GM12878 (cell line): ENCODE data around the gene EYA2. TPM values are rescaled to one million over a fixed set of nuclear protein-coding genes. Genes with fewer than 3 reads are reported as not detected.

ENCODE experiments used
- ATAC-seq: fragments of 200-7000 bp; cut with Tn5 transposase; 3 replicates; pipeline ENCODE4 v1.9.1; 2020; ENCODE audit warnings: mild to moderate bottlenecking, moderate library complexity
- BruUV-seq: library from RNA; stranded (reverse); fragments of 400-500 nt; replicated peaks from 2 replicates; lab custom pipeline; 2021; lab: Mats Ljungman, UMichigan
- CTCF ChIA-PET: fragments of 300-600 bp; sonication (Branson Sonifier 250); formaldehyde crosslinking; extraction: SDS; loops from one replicate; lab custom pipeline; 2021; ENCODE audit warnings: inconsistent platforms; lab: Yijun Ruan, JAX
- POLR2A ChIA-PET: fragments of 350-600 bp; formaldehyde crosslinking; extraction: SDS; loops from one replicate; lab custom pipeline; 2021; ENCODE audit warnings: inconsistent platforms; lab: Charles Lee
- RAD21 ChIA-PET: fragments of 300-600 bp; sonication (Branson Sonifier 250); formaldehyde crosslinking; loops from one replicate; lab custom pipeline; 2023; ENCODE audit warnings: antibody characterized with exemption; ENCODE audit not compliant: unreplicated experiment; lab: Charles Lee
- SMC1A ChIA-PET: fragments of 300-600 bp; sonication (Branson Sonifier 250); formaldehyde crosslinking; loops from one replicate; lab custom pipeline; 2023; ENCODE audit not compliant: unreplicated experiment, uncharacterized antibody; lab: Charles Lee
- DNase-seq: peaks from one replicate; pipeline ENCODE4 v3.0.0-alpha.2; 2011; ENCODE audit warnings: low read depth, low spot score
- FAIRE-seq: peaks from 3 replicates; lab custom pipeline; 2011; peaks lifted over from hg19 to GRCh38; lab: Jason Lieb, UNC
- H2AFZ ChIP-seq: 2 replicates; pipeline ENCODE4 v1.6.0; 2011; ENCODE audit warnings: low read depth, low read length, control low read depth; ENCODE audit not compliant: control insufficient read depth
- H3K27ac ChIP-seq: 2 replicates; pipeline ENCODE4 v1.5.1; 2011; ENCODE audit warnings: control low read depth; ENCODE audit not compliant: control insufficient read depth, insufficient read depth
- H3K27me3 ChIP-seq, 2 experiments: replicated peaks in 1 of 2; 2 replicates each; pipeline versions ENCODE4 v1.6.0 to v1.6.1; 2011; ENCODE audit warnings: low read length in 1 of 2; ENCODE audit not compliant: control insufficient read depth in 2 of 2, insufficient read depth in 2 of 2
- H3K36me3 ChIP-seq, 2 experiments: 2 replicates each; pipeline ENCODE4 v1.5.1; 2011; ENCODE audit warnings: low read length in 1 of 2; ENCODE audit not compliant: control insufficient read depth in 2 of 2, insufficient read depth in 2 of 2
- H3K4me1 ChIP-seq: 2 replicates; pipeline ENCODE4 v1.6.1; 2011; ENCODE audit warnings: mild to moderate bottlenecking, low read length, moderate library complexity, mixed read lengths; ENCODE audit not compliant: control insufficient read depth, insufficient read depth
- H3K4me2 ChIP-seq: 2 replicates; pipeline ENCODE4 v1.6.0; 2011; ENCODE audit warnings: control low read depth; ENCODE audit not compliant: control insufficient read depth, insufficient read depth
- H3K4me3 ChIP-seq: fragments of 200-600 bp; sonication (generic); 2 replicates; pipeline ENCODE4 v1.5.1; 2016
- H3K79me2 ChIP-seq: 2 replicates; pipeline ENCODE4 v1.6.0; 2011; ENCODE audit warnings: low read length; ENCODE audit not compliant: control insufficient read depth, insufficient read depth
- H3K9ac ChIP-seq: 2 replicates; pipeline ENCODE4 v1.8.0; 2011; ENCODE audit warnings: low read length, control low read depth, mixed read lengths; ENCODE audit not compliant: control insufficient read depth, insufficient read depth
- H3K9me3 ChIP-seq: replicated peaks from 3 replicates; pipeline ENCODE4 v1.5.1; 2011; ENCODE audit warnings: mild to moderate bottlenecking, low read length; ENCODE audit not compliant: control insufficient read depth, insufficient read depth
- H4K20me1 ChIP-seq: 2 replicates; pipeline ENCODE4 v1.6.0; 2011; ENCODE audit not compliant: control insufficient read depth, insufficient read depth
- BHLHE40 ChIP-seq, 2 experiments: fragments of 450-650 bp in 1 of 2; IDR thresholded peaks; 2 replicates each; pipeline ENCODE4 v1.6.1; 2011 to 2017; ENCODE audit warnings: low read depth in 2 of 2, borderline replicate concordance in 1 of 2, improper control_type of control experiment in 1 of 2, low read length in 1 of 2, mild to moderate bottlenecking in 1 of 2
- CHD4 ChIP-seq: fragments of 200-600 bp; sonication (generic); IDR thresholded peaks from 2 replicates; pipeline ENCODE4 v1.6.1; 2016; ENCODE audit warnings: mild to moderate bottlenecking
- EGR1 ChIP-seq, 2 experiments: IDR thresholded peaks; 1 replicate in 1 of 2; 2 replicates in 1 of 2; pipeline ENCODE4 v1.6.1; 2011 to 2012; ENCODE audit warnings: low read depth in 2 of 2, low read length in 2 of 2, borderline replicate concordance in 1 of 2, mild to moderate bottlenecking in 1 of 2, moderate library complexity in 1 of 2
- ETV6 ChIP-seq, 2 experiments: fragments of 450-650 bp in 1 of 2; IDR thresholded peaks in 1 of 2; conservative IDR thresholded peaks in 1 of 2; 2 replicates each; pipeline ENCODE4 v1.6.1; 2014; ENCODE audit warnings: antibody characterized with exemption in 1 of 2, borderline replicate concordance in 1 of 2, low read depth in 1 of 2, mild to moderate bottlenecking in 1 of 2, moderate library complexity in 1 of 2
- FOXK2 ChIP-seq: fragments of 450-650 bp; IDR thresholded peaks from 2 replicates; pipeline ENCODE4 v1.6.1; 2017; ENCODE audit warnings: mild to moderate bottlenecking, moderate library complexity
- GABPA ChIP-seq: IDR thresholded peaks from 2 replicates; pipeline ENCODE4 v1.6.1; 2014; ENCODE audit warnings: antibody characterized with exemption, low read depth, mild to moderate bottlenecking, inconsistent platforms
- HCFC1 ChIP-seq: fragments of 150-350 bp; IDR thresholded peaks from 2 replicates; pipeline ENCODE4 v1.6.1; 2014; ENCODE audit warnings: low read length
- KDM1A ChIP-seq: fragments of 200-600 bp; sonication (generic); IDR thresholded peaks from 2 replicates; pipeline ENCODE4 v1.6.1; 2016; ENCODE audit warnings: borderline replicate concordance
- POU2F2 ChIP-seq: IDR thresholded peaks from 3 replicates; pipeline ENCODE4 v1.6.1; 2011; ENCODE audit warnings: low read depth, mild to moderate bottlenecking, low read length, borderline replicate concordance
- SIN3A ChIP-seq: IDR thresholded peaks from 2 replicates; pipeline ENCODE4 v1.6.1; 2012; ENCODE audit warnings: low read depth, low read length, improper control_type of control experiment
- SPI1 ChIP-seq: IDR thresholded peaks from 2 replicates; pipeline ENCODE4 v1.6.1; 2011; ENCODE audit warnings: low read depth, mild to moderate bottlenecking, low read length, moderate library complexity, borderline replicate concordance; ENCODE audit not compliant: insufficient read depth
- SREBF1 ChIP-seq: IDR thresholded peaks from 2 replicates; pipeline ENCODE4 v1.6.1; 2012; ENCODE audit warnings: mild to moderate bottlenecking, low read length
- WGBS: methylation state at CpG from one replicate; pipeline ENCODE4 v1.1.6; 2016; ENCODE audit warnings: low lambda C conversion rate; ENCODE audit not compliant: insufficient replicate concordance, insufficient coverage; ENCODE audit errors: missing lambda C conversion rate; 5-methylcytosine and 5-hydroxymethylcytosine counted together
- in situ Hi-C: fragments of 300-500 bp; cut with MboI; formaldehyde crosslinking; loops from 9 replicates; pipeline ENCODE4 v1.14.3; 2018; ENCODE audit warnings: mixed read lengths
- intact Hi-C: fragments of 100-400 bp; cut with micrococcal nuclease; formaldehyde crosslinking; loops from one replicate; pipeline ENCODE4 v1.14.2; 2022; ENCODE audit not compliant: unreplicated experiment
- polyA plus RNA-seq, 11 experiments: library from polyadenylated mRNA; depleted of rRNA in 4 of 11; unstranded in 6 of 11; stranded (reverse) in 5 of 11; fragments of >200 nt; fragmentation: Nextera tagmentation in 4 of 11; fragmentation: Illumina TruSeq in 1 of 11; extraction: Ambion mirVana in 4 of 11; extraction: Trizol in 1 of 11; gene quantifications; 1 replicate in 1 of 11; 2 replicates in 10 of 11; pipeline versions ENCODE4 v1.2.1 to v1.2.3, GENCODE V29; 2011 to 2016; ENCODE audit warnings: inconsistent platforms in 2 of 11, missing spikeins in 2 of 11, low read depth in 1 of 11
- total RNA-seq, 4 experiments: library from RNA; depleted of rRNA in 3 of 4; stranded (reverse); fragments of >200 nt in 3 of 4; fragmentation: Illumina TruSeq in 1 of 4; extraction: Trizol in 1 of 4; gene quantifications; 2 replicates each; pipeline versions ENCODE4 v1.2.1 to v1.2.3, GENCODE V29; 2013 to 2021
- TF ChIP-seq, protein P1 (sequence below): IDR thresholded peaks from 2 replicates; pipeline ENCODE4 v1.6.1; 2012; ENCODE audit warnings: low read depth, low read length, improper control_type of control experiment
- TF ChIP-seq, protein P2 (sequence below): fragments of 150-350 bp; IDR thresholded peaks from 2 replicates; pipeline ENCODE4 v1.6.1; 2014; ENCODE audit warnings: mild to moderate bottlenecking, low read depth, low read length
- TF ChIP-seq, protein P3 (sequence below): fragments of 450-650 bp; IDR thresholded peaks from 2 replicates; pipeline ENCODE4 v1.6.1; 2017; ENCODE audit warnings: mild to moderate bottlenecking

The EYA2 gene
- total and polyA plus RNA-seq, 10 of the 15 experiments (the other 5 are each of a cell fraction or from before 2014, with no cell fraction given), result 0.20 TPM; not detected in 9

DNA sequence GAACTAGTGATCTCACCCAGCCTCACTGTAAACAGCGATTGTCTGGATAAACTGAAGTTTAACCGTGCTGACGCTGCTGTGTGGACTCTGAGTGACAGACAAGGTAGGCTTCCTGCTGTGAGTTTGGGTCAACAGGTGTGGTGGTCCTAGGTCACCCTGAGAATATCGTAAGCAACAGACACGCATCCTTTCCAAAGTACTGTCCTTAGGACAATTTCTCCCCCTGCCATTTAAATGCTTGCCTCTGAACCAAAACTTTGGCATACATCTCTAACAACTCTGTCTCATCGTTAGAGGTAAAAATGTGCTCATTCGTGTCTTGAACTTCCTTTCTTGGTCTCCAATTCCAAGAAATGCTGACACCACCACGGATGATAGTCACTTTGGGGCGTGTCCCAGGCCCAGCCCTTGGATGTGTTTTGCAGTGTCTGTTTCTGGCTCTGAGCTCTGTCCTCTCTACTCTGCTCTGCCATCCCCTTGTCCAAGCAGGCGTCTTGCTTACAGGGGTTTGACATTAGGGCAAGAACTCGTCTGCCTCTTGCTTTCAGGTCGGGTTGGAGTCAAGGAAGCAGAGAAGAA lies 95.5 kb downstream of the EYA2 start:
- peaks cover 3% of the 10 kb centered on the region; the same call in 1 of the 2 replicates for H3K4me1 ChIP-seq
- in situ Hi-C loops (no loop called here), intact Hi-C loops (no loop called here)
- no peaks in the 10 kb centered on the region for H3K9me3 ChIP-seq
- FAIRE-seq, result no peak
- ATAC-seq, result no peak
- H3K4me3 ChIP-seq, result no peak overlapping the region
- H2AFZ ChIP-seq, result no peak overlapping the region
- no peaks in the 10 kb centered on the region for H3K79me2 ChIP-seq
- no peak for TF ChIP-seq EGR1 (IDR thresholded peaks at IDR 0.05; ENCODE audit: borderline replicate concordance in 1 of 2, low read depth in 2 of 2, low read length in 2 of 2)
- TF ChIP-seq CHD4, result no peak
- no peak for TF ChIP-seq SREBF1
- no peak for TF ChIP-seq SIN3A
- TF ChIP-seq, protein P1, sequence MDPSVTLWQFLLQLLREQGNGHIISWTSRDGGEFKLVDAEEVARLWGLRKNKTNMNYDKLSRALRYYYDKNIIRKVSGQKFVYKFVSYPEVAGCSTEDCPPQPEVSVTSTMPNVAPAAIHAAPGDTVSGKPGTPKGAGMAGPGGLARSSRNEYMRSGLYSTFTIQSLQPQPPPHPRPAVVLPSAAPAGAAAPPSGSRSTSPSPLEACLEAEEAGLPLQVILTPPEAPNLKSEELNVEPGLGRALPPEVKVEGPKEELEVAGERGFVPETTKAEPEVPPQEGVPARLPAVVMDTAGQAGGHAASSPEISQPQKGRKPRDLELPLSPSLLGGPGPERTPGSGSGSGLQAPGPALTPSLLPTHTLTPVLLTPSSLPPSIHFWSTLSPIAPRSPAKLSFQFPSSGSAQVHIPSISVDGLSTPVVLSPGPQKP, result no peak
- TF ChIP-seq POU2F2, result no peak
- TF ChIP-seq, protein P2, sequence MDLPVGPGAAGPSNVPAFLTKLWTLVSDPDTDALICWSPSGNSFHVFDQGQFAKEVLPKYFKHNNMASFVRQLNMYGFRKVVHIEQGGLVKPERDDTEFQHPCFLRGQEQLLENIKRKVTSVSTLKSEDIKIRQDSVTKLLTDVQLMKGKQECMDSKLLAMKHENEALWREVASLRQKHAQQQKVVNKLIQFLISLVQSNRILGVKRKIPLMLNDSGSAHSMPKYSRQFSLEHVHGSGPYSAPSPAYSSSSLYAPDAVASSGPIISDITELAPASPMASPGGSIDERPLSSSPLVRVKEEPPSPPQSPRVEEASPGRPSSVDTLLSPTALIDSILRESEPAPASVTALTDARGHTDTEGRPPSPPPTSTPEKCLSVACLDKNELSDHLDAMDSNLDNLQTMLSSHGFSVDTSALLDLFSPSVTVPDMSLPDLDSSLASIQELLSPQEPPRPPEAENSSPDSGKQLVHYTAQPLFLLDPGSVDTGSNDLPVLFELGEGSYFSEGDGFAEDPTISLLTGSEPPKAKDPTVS, result no peak
- TF ChIP-seq KDM1A, result no peak
- TF ChIP-seq BHLHE40 (IDR thresholded peaks at IDR 0.05; ENCODE audit: borderline replicate concordance in 1 of 2, low read depth in 2 of 2, low read length in 1 of 2), result no peak
- TF ChIP-seq, protein P3, sequence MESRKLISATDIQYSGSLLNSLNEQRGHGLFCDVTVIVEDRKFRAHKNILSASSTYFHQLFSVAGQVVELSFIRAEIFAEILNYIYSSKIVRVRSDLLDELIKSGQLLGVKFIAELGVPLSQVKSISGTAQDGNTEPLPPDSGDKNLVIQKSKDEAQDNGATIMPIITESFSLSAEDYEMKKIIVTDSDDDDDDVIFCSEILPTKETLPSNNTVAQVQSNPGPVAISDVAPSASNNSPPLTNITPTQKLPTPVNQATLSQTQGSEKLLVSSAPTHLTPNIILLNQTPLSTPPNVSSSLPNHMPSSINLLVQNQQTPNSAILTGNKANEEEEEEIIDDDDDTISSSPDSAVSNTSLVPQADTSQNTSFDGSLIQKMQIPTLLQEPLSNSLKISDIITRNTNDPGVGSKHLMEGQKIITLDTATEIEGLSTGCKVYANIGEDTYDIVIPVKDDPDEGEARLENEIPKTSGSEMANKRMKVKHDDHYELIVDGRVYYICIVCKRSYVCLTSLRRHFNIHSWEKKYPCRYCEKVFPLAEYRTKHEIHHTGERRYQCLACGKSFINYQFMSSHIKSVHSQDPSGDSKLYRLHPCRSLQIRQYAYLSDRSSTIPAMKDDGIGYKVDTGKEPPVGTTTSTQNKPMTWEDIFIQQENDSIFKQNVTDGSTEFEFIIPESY, result no peak
- TF ChIP-seq HCFC1, result no peak
- TF ChIP-seq SPI1, result no peak
- no peak for TF ChIP-seq FOXK2
- no peak for TF ChIP-seq ETV6 (conservative IDR thresholded peaks at IDR 0.05 in 1 of 2, IDR thresholded peaks at IDR 0.05 in 1 of 2; ENCODE audit: borderline replicate concordance in 1 of 2, low read depth in 1 of 2)
- TF ChIP-seq GABPA, result no peak
- DNase-seq, result no peak
- RAD21 ChIA-PET, result interaction anchor here (0.6 kb wide), 1 partner anchor 525 kb away, joined by 4 read pairs; no protein-coding TSS in a partner anchor
- H4K20me1 ChIP-seq, result no peaks in the 10 kb centered on the region
- no peak overlapping the region for H3K27ac ChIP-seq
- H3K9ac ChIP-seq, result no peak overlapping the region
- no peak overlapping the region for H3K4me2 ChIP-seq
- CTCF ChIA-PET, result interaction anchor here (1.0 kb wide), 1 partner anchor 10 kb away, joined by 4 read pairs; no protein-coding TSS in a partner anchor
- BruUV-seq, result no TSS peak
- 73% methylated on average over 12 of the region's 12 CpGs for WGBS
- SMC1A ChIA-PET, result interaction anchor here (0.7 to 1.1 kb wide), 4 partner anchors 10 to 30 kb away, joined by 3 to 4 read pairs (median 4); no protein-coding TSS in a partner anchor
- H3K36me3 ChIP-seq, result no peaks in the 10 kb centered on the region
- no peaks in the 10 kb centered on the region for H3K27me3 ChIP-seq
- POLR2A ChIA-PET, result no interaction called here
